Measurements from ENCODE around the gene PLPPR2. TPM values are rescaled to one million over a fixed set of nuclear protein-coding genes. Genes with fewer than 3 reads are reported as not detected.

Gene PLPPR2
- polyA plus RNA-seq, 2 of the 4 experiments (the other 2 are of a cell fraction) = 5.6 to 9.7 TPM

GRCh38 chr19:11382898-11383705 is 27.9 kb downstream of the PLPPR2 start:
- peak; percentile 22 to 42; a peak in 4 of 6 replicates for ATAC-seq
- Histone ChIP-seq H3K27ac (peak overlapping the region; percentile 73 to 91), H3K4me3 (peak overlapping the region; percentile 51), H3K9me3 (no peaks in the 10 kb centered on the region), H3K4me1 (peaks cover 23% of the 10 kb centered on the region), H3K4me2 (peak overlapping the region; percentile 72)
- TF ChIP-seq FOSL2 (IDR thresholded peaks at IDR 0.05) (no peak), FOSL2 (CRISPR knock-in tag; IDR thresholded peaks at IDR 0.05) (no peak), E2F6 (IDR thresholded peaks at IDR 0.05; ENCODE audit: borderline replicate concordance, low read depth) (peak; percentile 66; the same call in 1 of the 2 replicates), RAD21 (conservative IDR thresholded peaks at IDR 0.05 in 1 of 2, IDR thresholded peaks at IDR 0.05 in 1 of 2) (peak; percentile 41 to 47)
- TF ChIP-seq, protein P1, sequence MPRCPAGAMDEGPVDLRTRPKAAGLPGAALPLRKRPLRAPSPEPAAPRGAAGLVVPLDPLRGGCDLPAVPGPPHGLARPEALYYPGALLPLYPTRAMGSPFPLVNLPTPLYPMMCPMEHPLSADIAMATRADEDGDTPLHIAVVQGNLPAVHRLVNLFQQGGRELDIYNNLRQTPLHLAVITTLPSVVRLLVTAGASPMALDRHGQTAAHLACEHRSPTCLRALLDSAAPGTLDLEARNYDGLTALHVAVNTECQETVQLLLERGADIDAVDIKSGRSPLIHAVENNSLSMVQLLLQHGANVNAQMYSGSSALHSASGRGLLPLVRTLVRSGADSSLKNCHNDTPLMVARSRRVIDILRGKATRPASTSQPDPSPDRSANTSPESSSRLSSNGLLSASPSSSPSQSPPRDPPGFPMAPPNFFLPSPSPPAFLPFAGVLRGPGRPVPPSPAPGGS (IDR thresholded peaks at IDR 0.05) = no peak
- TF ChIP-seq, protein P2, sequence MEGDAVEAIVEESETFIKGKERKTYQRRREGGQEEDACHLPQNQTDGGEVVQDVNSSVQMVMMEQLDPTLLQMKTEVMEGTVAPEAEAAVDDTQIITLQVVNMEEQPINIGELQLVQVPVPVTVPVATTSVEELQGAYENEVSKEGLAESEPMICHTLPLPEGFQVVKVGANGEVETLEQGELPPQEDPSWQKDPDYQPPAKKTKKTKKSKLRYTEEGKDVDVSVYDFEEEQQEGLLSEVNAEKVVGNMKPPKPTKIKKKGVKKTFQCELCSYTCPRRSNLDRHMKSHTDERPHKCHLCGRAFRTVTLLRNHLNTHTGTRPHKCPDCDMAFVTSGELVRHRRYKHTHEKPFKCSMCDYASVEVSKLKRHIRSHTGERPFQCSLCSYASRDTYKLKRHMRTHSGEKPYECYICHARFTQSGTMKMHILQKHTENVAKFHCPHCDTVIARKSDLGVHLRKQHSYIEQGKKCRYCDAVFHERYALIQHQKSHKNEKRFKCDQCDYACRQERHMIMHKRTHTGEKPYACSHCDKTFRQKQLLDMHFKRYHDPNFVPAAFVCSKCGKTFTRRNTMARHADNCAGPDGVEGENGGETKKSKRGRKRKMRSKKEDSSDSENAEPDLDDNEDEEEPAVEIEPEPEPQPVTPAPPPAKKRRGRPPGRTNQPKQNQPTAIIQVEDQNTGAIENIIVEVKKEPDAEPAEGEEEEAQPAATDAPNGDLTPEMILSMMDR (IDR thresholded peaks at IDR 0.05) = peak; percentile 61
- TF ChIP-seq, protein P3, sequence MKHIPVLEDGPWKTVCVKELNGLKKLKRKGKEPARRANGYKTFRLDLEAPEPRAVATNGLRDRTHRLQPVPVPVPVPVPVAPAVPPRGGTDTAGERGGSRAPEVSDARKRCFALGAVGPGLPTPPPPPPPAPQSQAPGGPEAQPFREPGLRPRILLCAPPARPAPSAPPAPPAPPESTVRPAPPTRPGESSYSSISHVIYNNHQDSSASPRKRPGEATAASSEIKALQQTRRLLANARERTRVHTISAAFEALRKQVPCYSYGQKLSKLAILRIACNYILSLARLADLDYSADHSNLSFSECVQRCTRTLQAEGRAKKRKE (CRISPR knock-in tag; IDR thresholded peaks at IDR 0.05; ENCODE audit: low read depth) = 0 out of 2 replicates have a peak, but pooled peaks have one; percentile 19
- TF ChIP-seq, protein P4, sequence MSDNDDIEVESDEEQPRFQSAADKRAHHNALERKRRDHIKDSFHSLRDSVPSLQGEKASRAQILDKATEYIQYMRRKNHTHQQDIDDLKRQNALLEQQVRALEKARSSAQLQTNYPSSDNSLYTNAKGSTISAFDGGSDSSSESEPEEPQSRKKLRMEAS (IDR thresholded peaks at IDR 0.05) = peak; percentile 56
- POLR2A ChIA-PET = interaction anchor here (0.9 to 2.4 kb wide), 3 partner anchors 8 to 99 kb away, joined by 3 to 10 read pairs (median 3); no protein-coding TSS in a partner anchor
- peak; percentile 44 to 79 for DNase-seq (ENCODE audit: low read depth in 1 of 2, low spot score in 1 of 2)
- FAIRE-seq = no peak
- 2% methylated on average over 12 of the region's 65 CpGs for WGBS (ENCODE audit: missing lambda C conversion rate)
- CTCF ChIA-PET = interaction anchor here (0.6 to 5.8 kb wide), 38 partner anchors 8 to 261 kb away, joined by 3 to 50 read pairs (median 4); partner anchors contain the start of genes CCDC159, ELAVL3, RAB3D and RGL3

DNA sequence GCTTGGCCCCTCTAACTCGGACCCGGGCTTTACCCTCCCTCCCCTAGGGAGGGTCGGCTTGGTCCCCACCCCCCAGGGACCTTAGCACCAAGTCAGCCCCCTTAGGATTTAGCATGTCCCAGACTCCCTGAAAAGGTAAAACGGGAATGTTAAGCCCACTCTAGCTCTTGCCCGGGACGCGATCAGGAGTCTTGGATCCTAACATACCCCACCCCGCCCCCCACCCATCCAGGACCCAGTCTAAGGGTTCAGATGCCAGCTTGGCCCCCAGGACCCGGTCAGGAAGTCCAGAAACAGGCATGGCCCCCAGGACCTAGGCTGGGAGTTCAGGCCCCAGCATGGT is 28.4 kb downstream of the PLPPR2 start:
- CTCF ChIA-PET = interaction anchor here (0.9 to 5.8 kb wide), 21 partner anchors 8 to 99 kb away, joined by 3 to 50 read pairs (median 4); partner anchors contain the start of genes RAB3D and RGL3
- POLR2A ChIA-PET = interaction anchor here (0.6 to 2.4 kb wide), 3 partner anchors 8 to 90 kb away, joined by 3 to 10 read pairs (median 7); no protein-coding TSS in a partner anchor
- ATAC-seq (no peak), FAIRE-seq (no peak), DNase-seq (ENCODE audit: low read depth in 1 of 2, low spot score in 1 of 2) (no peak)
- peaks cover 17% of the 10 kb centered on the region for H3K4me1 ChIP-seq
- no peaks in the 10 kb centered on the region for H3K9me3 ChIP-seq
- H3K27ac ChIP-seq = peak overlapping the region; percentile 73 to 91
- WGBS (ENCODE audit: missing lambda C conversion rate) = 37% methylated on average over 6 of the region's 9 CpGs
- H3K4me2 ChIP-seq = peak overlapping the region; percentile 72
- peak overlapping the region; percentile 51 for H3K4me3 ChIP-seq
- TF ChIP-seq ZNF302 (CRISPR knock-in tag; IDR thresholded peaks at IDR 0.05) (no peak), HOXB13 (CRISPR knock-in tag; IDR thresholded peaks at IDR 0.05; ENCODE audit: low read depth) (no peak), RARB (CRISPR knock-in tag; IDR thresholded peaks at IDR 0.05) (no peak), NPAS2 (CRISPR knock-in tag; IDR thresholded peaks at IDR 0.05; ENCODE audit: borderline replicate concordance) (no peak), RCOR1 (IDR thresholded peaks at IDR 0.05; ENCODE audit: low read depth, low read length) (no peak), FOSL2 (IDR thresholded peaks at IDR 0.05) (no peak), FOSL2 (CRISPR knock-in tag; IDR thresholded peaks at IDR 0.05) (no peak), CBX2 (IDR thresholded peaks at IDR 0.05; ENCODE audit: borderline replicate concordance, low read depth) (no peak), ZFP36 (IDR thresholded peaks at IDR 0.05; ENCODE audit: borderline replicate concordance, partially characterized antibody) (no peak), SMC3 (IDR thresholded peaks at IDR 0.05) (no peak), CEBPB (IDR thresholded peaks at IDR 0.05) (no peak), HES2 (IDR thresholded peaks at IDR 0.05) (no peak), KDM1A (IDR thresholded peaks at IDR 0.05; ENCODE audit: low read depth) (no peak), EP300 (IDR thresholded peaks at IDR 0.05) (no peak)
- TF ChIP-seq, protein P3 (CRISPR knock-in tag; IDR thresholded peaks at IDR 0.05; ENCODE audit: low read depth) = no peak
- TF ChIP-seq, protein P5, sequence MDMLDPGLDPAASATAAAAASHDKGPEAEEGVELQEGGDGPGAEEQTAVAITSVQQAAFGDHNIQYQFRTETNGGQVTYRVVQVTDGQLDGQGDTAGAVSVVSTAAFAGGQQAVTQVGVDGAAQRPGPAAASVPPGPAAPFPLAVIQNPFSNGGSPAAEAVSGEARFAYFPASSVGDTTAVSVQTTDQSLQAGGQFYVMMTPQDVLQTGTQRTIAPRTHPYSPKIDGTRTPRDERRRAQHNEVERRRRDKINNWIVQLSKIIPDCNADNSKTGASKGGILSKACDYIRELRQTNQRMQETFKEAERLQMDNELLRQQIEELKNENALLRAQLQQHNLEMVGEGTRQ (IDR thresholded peaks at IDR 0.05) = no peak
- TF ChIP-seq, protein P1 (IDR thresholded peaks at IDR 0.05) = no peak
- TF ChIP-seq, protein P6, sequence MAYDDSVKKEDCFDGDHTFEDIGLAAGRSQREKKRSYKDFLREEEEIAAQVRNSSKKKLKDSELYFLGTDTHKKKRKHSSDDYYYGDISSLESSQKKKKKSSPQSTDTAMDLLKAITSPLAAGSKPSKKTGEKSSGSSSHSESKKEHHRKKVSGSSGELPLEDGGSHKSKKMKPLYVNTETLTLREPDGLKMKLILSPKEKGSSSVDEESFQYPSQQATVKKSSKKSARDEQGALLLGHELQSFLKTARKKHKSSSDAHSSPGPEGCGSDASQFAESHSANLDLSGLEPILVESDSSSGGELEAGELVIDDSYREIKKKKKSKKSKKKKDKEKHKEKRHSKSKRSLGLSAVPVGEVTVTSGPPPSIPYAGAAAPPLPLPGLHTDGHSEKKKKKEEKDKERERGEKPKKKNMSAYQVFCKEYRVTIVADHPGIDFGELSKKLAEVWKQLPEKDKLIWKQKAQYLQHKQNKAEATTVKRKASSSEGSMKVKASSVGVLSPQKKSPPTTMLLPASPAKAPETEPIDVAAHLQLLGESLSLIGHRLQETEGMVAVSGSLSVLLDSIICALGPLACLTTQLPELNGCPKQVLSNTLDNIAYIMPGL (CRISPR knock-in tag; IDR thresholded peaks at IDR 0.05; ENCODE audit: borderline replicate concordance) = no peak
